ENCODE results near the gene ACOX3.

GRCh38 chr4:8386731-8387130 lies 53.8 kb downstream of the ACOX3 start:
- no peak for TF ChIP-seq CTCF (conservative IDR thresholded peaks at IDR 0.05 in 1 of 2, IDR thresholded peaks at IDR 0.05 in 1 of 2; ENCODE audit: low read depth in 1 of 2, low read length in 2 of 2)
- no peak for TF ChIP-seq EZH2 (IDR thresholded peaks at IDR 0.05; ENCODE audit: low read length, missing control alignments)

Data from fibroblast of lung (primary cell).